ENCODE measurements around the gene ADAT2.

ADAT2 gene

DNA sequence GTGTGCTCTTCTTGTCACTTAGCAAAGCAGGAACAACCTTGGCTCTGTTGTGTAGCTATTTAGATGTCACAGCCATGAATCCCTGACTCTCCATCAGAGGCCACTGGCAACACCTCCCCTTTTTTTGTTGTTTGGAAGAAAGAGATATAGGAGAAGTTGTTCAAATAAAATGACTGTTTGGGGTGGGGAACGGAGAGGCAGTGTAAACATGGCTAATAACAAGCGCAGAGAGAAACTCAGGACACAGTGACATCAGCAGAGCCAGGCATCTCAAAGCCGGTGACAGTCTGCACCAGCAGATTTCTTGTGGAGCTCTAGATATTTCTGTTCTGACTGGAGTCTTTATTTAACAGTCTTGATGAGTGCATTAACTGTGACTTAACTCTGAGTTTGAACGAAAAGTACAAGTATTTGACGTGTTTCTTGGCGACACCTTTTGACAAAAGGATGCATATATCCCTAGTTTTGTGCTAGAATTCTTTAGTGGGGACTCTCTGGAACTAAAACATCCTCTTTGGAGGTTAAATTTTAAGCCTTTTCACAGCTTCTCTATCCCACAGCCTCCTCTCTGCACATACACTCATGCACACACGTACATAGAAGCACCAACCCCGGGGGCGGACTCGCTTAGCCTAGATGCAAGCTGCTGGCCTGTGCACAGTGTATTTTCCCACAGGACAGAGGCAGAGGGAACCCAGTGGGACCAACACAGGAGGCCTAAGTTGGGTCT lies 53.8 kb downstream of the ADAT2 start:
- Histone ChIP-seq H3K27ac (ENCODE audit: low read depth, low read length) (no peak overlapping the region), H3K4me1 (ENCODE audit: control insufficient read depth, insufficient read depth, low read length) (peaks cover 20% of the 10 kb centered on the region), H3K4me3 (ENCODE audit: low read depth, low read length) (no peak overlapping the region), H3K36me3 (ENCODE audit: control insufficient read depth, insufficient read depth, low read length) (no peaks in the 10 kb centered on the region), H3K9ac (ENCODE audit: low read length) (no peak overlapping the region), H3K27me3 (ENCODE audit: control insufficient read depth, insufficient read depth, low read length) (no peaks in the 10 kb centered on the region), H3K9me3 (ENCODE audit: control insufficient read depth, insufficient read depth, low read depth, low read length) (no peaks in the 10 kb centered on the region)

DNA sequence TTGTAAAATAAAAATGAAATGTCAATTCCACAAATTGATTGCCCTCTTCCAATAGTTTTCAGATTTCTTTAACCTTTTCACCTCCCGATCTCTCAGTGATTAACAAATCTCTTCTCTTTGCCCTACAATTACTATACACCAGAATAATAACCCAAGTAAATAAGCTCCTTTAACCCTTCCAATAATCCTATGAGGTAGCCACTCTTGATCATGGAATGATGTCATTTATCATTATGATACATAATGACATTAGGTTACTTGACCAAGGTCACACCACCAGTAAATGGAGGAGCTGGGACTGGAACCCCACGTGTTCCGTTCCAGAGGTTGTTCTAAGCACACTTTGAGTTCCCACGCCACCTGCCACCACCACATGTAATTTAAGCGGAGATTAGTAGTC lies 54.8 kb downstream of the ADAT2 start:
- no peak overlapping the region for H3K9ac ChIP-seq (ENCODE audit: low read length)
- no peaks in the 10 kb centered on the region for H3K9me3 ChIP-seq (ENCODE audit: control insufficient read depth, insufficient read depth, low read depth, low read length)
- no peak overlapping the region for H3K27ac ChIP-seq (ENCODE audit: low read depth, low read length)
- H3K36me3 ChIP-seq (ENCODE audit: control insufficient read depth, insufficient read depth, low read length) = no peaks in the 10 kb centered on the region
- H3K4me1 ChIP-seq (ENCODE audit: control insufficient read depth, insufficient read depth, low read length) = peaks cover 20% of the 10 kb centered on the region
- no peaks in the 10 kb centered on the region for H3K27me3 ChIP-seq (ENCODE audit: control insufficient read depth, insufficient read depth, low read length)
- H3K4me3 ChIP-seq (ENCODE audit: low read depth, low read length) = no peak overlapping the region

DNA sequence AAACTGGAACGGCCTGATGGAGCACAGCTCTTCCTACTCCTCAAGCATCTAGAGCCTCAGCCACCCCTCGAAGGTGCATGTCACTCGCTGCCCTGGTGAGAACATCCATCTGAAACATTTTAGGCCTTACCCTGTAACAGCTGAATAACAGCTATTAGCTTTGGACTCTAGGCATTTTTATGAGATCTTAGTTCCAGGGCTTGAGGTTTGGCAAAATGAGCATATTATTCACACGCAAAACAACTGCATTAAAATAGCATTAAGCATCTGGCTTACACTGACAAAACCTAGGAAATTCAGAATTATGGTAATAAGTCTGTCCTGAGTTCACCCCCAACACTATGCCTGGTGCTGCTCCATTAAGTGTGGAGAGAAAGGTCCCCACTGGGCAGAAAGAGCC lies 56.1 kb downstream of the ADAT2 start:
- no peaks in the 10 kb centered on the region for H3K9me3 ChIP-seq (ENCODE audit: control insufficient read depth, insufficient read depth, low read depth, low read length)
- no peak overlapping the region for H3K27ac ChIP-seq (ENCODE audit: low read depth, low read length)
- H3K36me3 ChIP-seq (ENCODE audit: control insufficient read depth, insufficient read depth, low read length) = no peaks in the 10 kb centered on the region
- no peak overlapping the region for H3K4me3 ChIP-seq (ENCODE audit: low read depth, low read length)
- peaks cover 20% of the 10 kb centered on the region; the same call in 1 of the 2 replicates for H3K4me1 ChIP-seq (ENCODE audit: control insufficient read depth, insufficient read depth, low read length)
- H3K9ac ChIP-seq (ENCODE audit: low read length) = no peak overlapping the region
- H3K27me3 ChIP-seq (ENCODE audit: control insufficient read depth, insufficient read depth, low read length) = no peaks in the 10 kb centered on the region

DNA sequence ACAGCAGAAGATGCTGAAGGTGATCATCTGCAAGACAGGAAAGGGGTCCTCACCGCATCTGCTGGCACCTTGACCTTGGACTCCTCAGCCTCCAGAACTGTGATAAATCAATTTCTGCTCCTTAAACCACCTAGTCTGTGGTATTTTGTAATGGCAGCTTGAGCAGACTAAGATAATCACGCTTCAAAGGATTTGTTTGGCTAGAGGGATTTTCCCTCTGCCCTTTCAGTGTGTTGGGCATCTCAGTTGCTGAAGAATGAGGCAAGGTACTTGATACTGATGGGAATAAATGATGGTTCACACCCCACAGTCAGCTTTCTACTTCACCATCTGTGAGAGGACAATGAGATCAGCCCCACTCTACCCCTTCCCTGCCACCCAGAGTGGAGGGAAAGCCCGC lies 60.2 kb downstream of the ADAT2 start:
- H3K27ac ChIP-seq (ENCODE audit: low read depth, low read length) = no peak overlapping the region
- no peaks in the 10 kb centered on the region for H3K4me1 ChIP-seq (ENCODE audit: control insufficient read depth, insufficient read depth, low read length)
- no peak overlapping the region for H3K4me3 ChIP-seq (ENCODE audit: low read depth, low read length)
- no peaks in the 10 kb centered on the region for H3K9me3 ChIP-seq (ENCODE audit: control insufficient read depth, insufficient read depth, low read depth, low read length)
- no peaks in the 10 kb centered on the region for H3K27me3 ChIP-seq (ENCODE audit: control insufficient read depth, insufficient read depth, low read length)
- H3K9ac ChIP-seq (ENCODE audit: low read length) = no peak overlapping the region
- no peaks in the 10 kb centered on the region for H3K36me3 ChIP-seq (ENCODE audit: control insufficient read depth, insufficient read depth, low read length)

DNA sequence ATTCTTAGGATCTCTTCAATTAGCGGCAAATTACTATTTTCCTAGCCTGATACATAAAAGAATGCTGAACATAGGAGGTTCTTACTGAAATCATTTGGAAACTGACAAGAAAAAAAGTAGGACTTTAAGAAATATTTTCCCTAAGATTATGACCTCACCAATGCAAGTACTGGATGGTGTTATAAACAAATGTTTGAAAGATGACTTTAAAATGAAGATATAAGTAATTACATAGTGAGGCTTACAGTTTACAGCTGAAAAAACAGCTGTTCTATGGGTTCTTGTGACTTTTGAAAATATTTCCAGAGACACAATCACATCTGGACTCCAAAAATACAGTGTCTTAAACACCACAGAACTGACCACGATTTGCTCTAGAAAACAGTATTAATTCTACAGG lies 64.9 kb downstream of the ADAT2 start:
- Histone ChIP-seq H3K9ac (ENCODE audit: low read length) (no peak overlapping the region), H3K4me3 (ENCODE audit: low read depth, low read length) (no peak overlapping the region), H3K27me3 (ENCODE audit: control insufficient read depth, insufficient read depth, low read length) (no peaks in the 10 kb centered on the region), H3K36me3 (ENCODE audit: control insufficient read depth, insufficient read depth, low read length) (no peaks in the 10 kb centered on the region), H3K9me3 (ENCODE audit: control insufficient read depth, insufficient read depth, low read depth, low read length) (no peaks in the 10 kb centered on the region), H3K4me1 (ENCODE audit: control insufficient read depth, insufficient read depth, low read length) (no peaks in the 10 kb centered on the region), H3K27ac (ENCODE audit: low read depth, low read length) (no peak overlapping the region)

DNA sequence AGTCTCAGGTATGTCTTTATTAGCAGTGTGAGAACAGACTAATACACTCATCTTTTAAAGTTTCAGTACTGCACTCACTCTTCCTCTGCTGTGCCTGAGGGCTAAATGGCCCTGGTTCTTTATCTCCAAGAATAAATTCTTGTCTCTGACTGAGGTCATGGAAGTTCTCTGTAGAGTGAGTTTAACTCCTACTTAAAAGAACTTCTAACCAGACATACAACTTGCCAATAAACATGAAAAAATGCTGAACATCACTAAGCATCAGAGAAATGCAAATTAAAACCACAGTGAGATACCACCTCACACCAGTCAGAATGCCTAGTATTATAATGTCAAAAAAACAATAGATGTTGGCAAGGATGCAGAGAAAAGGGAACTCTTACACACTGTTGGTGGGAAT lies 73.6 kb downstream of the ADAT2 start:
- H3K36me3 ChIP-seq (ENCODE audit: control insufficient read depth, insufficient read depth, low read length) = no peaks in the 10 kb centered on the region

DNA sequence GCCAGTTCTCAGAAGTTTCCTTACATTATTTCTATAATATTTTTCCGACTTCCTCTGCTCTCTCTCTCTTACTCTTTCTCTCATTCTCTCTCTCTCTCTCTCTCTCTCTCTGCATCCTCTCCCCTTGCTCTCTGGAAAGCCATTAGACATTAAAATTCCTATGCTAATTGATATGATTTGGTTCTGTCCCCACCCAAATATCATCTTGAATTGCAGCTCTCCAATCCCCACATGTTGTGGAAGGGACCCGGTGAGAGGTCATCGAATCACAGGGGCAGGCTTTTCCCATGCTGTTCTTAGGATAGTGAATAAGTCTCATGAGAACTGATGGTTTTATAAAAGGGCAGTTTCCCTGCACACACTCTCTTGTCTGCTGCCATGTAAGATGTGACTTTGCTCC lies 74.1 kb downstream of the ADAT2 start:
- no peaks in the 10 kb centered on the region for H3K36me3 ChIP-seq (ENCODE audit: control insufficient read depth, insufficient read depth, low read length)
- H3K9ac ChIP-seq (ENCODE audit: low read length) = no peak overlapping the region
- H3K4me1 ChIP-seq (ENCODE audit: control insufficient read depth, insufficient read depth, low read length) = no peaks in the 10 kb centered on the region
- H3K4me3 ChIP-seq (ENCODE audit: low read depth, low read length) = no peak overlapping the region
- H3K27me3 ChIP-seq (ENCODE audit: control insufficient read depth, insufficient read depth, low read length) = no peaks in the 10 kb centered on the region
- no peak overlapping the region for H3K27ac ChIP-seq (ENCODE audit: low read depth, low read length)
- no peaks in the 10 kb centered on the region for H3K9me3 ChIP-seq (ENCODE audit: control insufficient read depth, insufficient read depth, low read depth, low read length)

More for the DNA sequence above, 73.6 kb downstream of the ADAT2 start:
- Histone ChIP-seq H3K9ac (ENCODE audit: low read length) (no peak overlapping the region), H3K9me3 (ENCODE audit: control insufficient read depth, insufficient read depth, low read depth, low read length) (no peaks in the 10 kb centered on the region), H3K4me3 (ENCODE audit: low read depth, low read length) (no peak overlapping the region), H3K27me3 (ENCODE audit: control insufficient read depth, insufficient read depth, low read length) (no peaks in the 10 kb centered on the region), H3K27ac (ENCODE audit: low read depth, low read length) (no peak overlapping the region), H3K4me1 (ENCODE audit: control insufficient read depth, insufficient read depth, low read length) (no peaks in the 10 kb centered on the region)

DNA sequence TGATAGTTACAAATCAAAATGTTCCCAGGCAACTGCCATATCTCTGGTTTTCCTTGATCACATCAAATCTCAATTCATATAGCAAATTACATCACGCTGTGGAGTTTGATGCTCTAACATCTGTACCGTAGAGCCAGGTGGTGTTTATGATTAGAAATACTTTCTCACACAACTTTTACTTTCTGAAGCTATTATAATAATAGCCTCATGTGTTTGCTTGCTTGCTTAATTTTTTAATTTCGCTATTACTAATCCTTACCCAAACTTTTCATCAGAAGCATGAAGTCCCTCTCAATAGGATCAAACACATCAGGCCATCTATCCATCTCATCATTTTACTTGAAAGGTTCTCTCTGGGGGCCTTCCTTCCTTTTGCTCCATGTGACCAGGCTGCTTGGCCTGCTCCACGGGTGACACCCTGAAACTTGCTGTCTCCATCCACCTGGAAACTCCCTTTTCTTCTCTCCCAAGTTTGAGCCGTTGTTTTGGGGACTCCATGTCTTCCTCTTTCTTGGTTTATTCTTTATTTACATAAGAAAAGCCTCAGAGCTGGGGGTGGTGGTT lies 75.4 kb downstream of the ADAT2 start:
- Histone ChIP-seq H3K27me3 (ENCODE audit: control insufficient read depth, insufficient read depth, low read length) (no peaks in the 10 kb centered on the region), H3K4me3 (ENCODE audit: low read depth, low read length) (no peak overlapping the region), H3K27ac (ENCODE audit: low read depth, low read length) (no peak overlapping the region), H3K9me3 (ENCODE audit: control insufficient read depth, insufficient read depth, low read depth, low read length) (no peaks in the 10 kb centered on the region), H3K9ac (ENCODE audit: low read length) (no peak overlapping the region), H3K36me3 (ENCODE audit: control insufficient read depth, insufficient read depth, low read length) (no peaks in the 10 kb centered on the region), H3K4me1 (ENCODE audit: control insufficient read depth, insufficient read depth, low read length) (no peaks in the 10 kb centered on the region)

DNA sequence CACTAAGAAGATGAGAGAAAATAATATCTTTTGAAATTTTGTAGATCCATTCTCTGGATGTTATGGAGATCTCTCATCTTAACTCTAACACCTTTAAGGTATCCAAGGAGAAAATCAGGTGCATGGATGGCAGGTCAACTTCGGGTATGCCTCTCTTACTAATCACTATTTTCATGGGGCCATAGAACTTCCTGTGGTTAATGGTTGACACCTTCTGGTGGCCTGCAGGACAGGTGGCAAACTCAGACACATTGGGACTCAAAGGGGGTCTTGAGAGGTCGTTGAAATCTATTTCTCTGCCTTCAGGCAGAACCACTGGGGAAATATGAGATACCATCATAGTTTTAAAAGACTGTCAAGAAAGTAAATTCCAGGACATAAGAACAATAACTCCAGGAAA lies 76.5 kb downstream of the ADAT2 start:
- Histone ChIP-seq H3K27ac (ENCODE audit: low read depth, low read length) (no peak overlapping the region), H3K4me3 (ENCODE audit: low read depth, low read length) (no peak overlapping the region), H3K36me3 (ENCODE audit: control insufficient read depth, insufficient read depth, low read length) (no peaks in the 10 kb centered on the region), H3K9ac (ENCODE audit: low read length) (no peak overlapping the region), H3K9me3 (ENCODE audit: control insufficient read depth, insufficient read depth, low read depth, low read length) (no peaks in the 10 kb centered on the region), H3K27me3 (ENCODE audit: control insufficient read depth, insufficient read depth, low read length) (no peaks in the 10 kb centered on the region), H3K4me1 (ENCODE audit: control insufficient read depth, insufficient read depth, low read length) (no peaks in the 10 kb centered on the region)
